IMR-90 (cell line): ENCODE measurements around the gene FAM209A. TPM values are rescaled to one million over a fixed set of nuclear protein-coding genes. Genes with fewer than 3 reads are reported as not detected.

Experiments used
- ATAC-seq: fragments of 200-7000 bp; cut with Tn5 transposase; 2 replicates; pipeline ENCODE4 v1.9.1; 2020; ENCODE audit warnings: low read depth, mild to moderate bottlenecking, moderate library complexity
- BruUV-seq: library from RNA; stranded (reverse); fragments of 400-500 nt; replicated peaks from 2 replicates; lab custom pipeline; 2021; lab: Mats Ljungman, UMichigan
- CTCF ChIA-PET: fragments of 300-600 bp; formaldehyde crosslinking; extraction: SDS; loops from one replicate; lab custom pipeline; 2021; ENCODE audit warnings: antibody characterized with exemption; lab: Yijun Ruan, JAX
- POLR2A ChIA-PET: fragments of 300-600 bp; sonication (Branson Sonifier 250); formaldehyde crosslinking; loops from one replicate; lab custom pipeline; 2022; ENCODE audit warnings: antibody characterized with exemption; ENCODE audit not compliant: unreplicated experiment; lab: Charles Lee
- DNase-seq: peaks from one replicate; pipeline ENCODE4 v3.0.0; 2013
- H2AFZ ChIP-seq: replicated peaks from 2 replicates; pipeline ENCODE3; 2013; ENCODE audit warnings: low read length, mild to moderate bottlenecking; ENCODE audit not compliant: poor library complexity
- H2AK5ac ChIP-seq: 2 replicates; pipeline ENCODE4 v1.6.1; 2013; ENCODE audit warnings: low read depth, low read length, inconsistent platforms
- H2AK9ac ChIP-seq: replicated peaks from 2 replicates; pipeline ENCODE3; 2013; ENCODE audit warnings: mild to moderate bottlenecking, low read depth, low read length, moderate library complexity; ENCODE audit not compliant: poor library complexity
- H2BK120ac ChIP-seq: 2 replicates; pipeline ENCODE4 v1.6.1; 2013; ENCODE audit warnings: low read depth, low read length, inconsistent platforms
- H2BK15ac ChIP-seq: 3 replicates; pipeline ENCODE4 v1.6.1; 2013; ENCODE audit warnings: low read depth, low read length, inconsistent platforms
- H2BK20ac ChIP-seq: 2 replicates; pipeline ENCODE4 v1.6.1; 2013; ENCODE audit warnings: low read depth, mild to moderate bottlenecking, inconsistent platforms, low read length, moderate library complexity
- H2BK5ac ChIP-seq: 2 replicates; pipeline ENCODE4 v1.6.1; 2013; ENCODE audit warnings: mild to moderate bottlenecking, low read depth, low read length, inconsistent platforms; ENCODE audit not compliant: poor library complexity, severe bottlenecking
- H3K14ac ChIP-seq: replicated peaks from 2 replicates; pipeline ENCODE4 v1.6.1; 2013; ENCODE audit warnings: low read depth, low read length, inconsistent platforms
- H3K18ac ChIP-seq: 2 replicates; pipeline ENCODE4 v1.6.1; 2013; ENCODE audit warnings: low read depth, low read length, control low read depth
- H3K23ac ChIP-seq: 2 replicates; pipeline ENCODE4 v1.6.1; 2013; ENCODE audit warnings: low read depth, low read length, inconsistent platforms
- H3K27ac ChIP-seq: 2 replicates; pipeline ENCODE4 v1.5.1; 2013; ENCODE audit warnings: mild to moderate bottlenecking, control low read depth, low read length; ENCODE audit not compliant: insufficient read depth
- H3K27me3 ChIP-seq: 2 replicates; pipeline ENCODE4 v1.6.1; 2013; ENCODE audit warnings: low read length; ENCODE audit not compliant: control insufficient read depth, insufficient read depth
- H3K36me3 ChIP-seq: 2 replicates; pipeline ENCODE4 v1.6.1; 2013; ENCODE audit warnings: low read length, mixed read lengths; ENCODE audit not compliant: control insufficient read depth, insufficient read depth
- H3K4ac ChIP-seq: 2 replicates; pipeline ENCODE4 v1.6.1; 2013; ENCODE audit warnings: low read depth, low read length, inconsistent platforms
- H3K4me1 ChIP-seq: 2 replicates; pipeline ENCODE4 v1.6.1; 2013; ENCODE audit warnings: low read length, mixed read lengths; ENCODE audit not compliant: control insufficient read depth, insufficient read depth
- H3K4me2 ChIP-seq: 2 replicates; pipeline ENCODE4 v1.6.1; 2013; ENCODE audit warnings: low read depth, mild to moderate bottlenecking, control low read depth, low read length, moderate library complexity
- H3K4me3 ChIP-seq: 2 replicates; pipeline ENCODE4 v1.5.1; 2013; ENCODE audit warnings: low read depth, mild to moderate bottlenecking, control low read depth, low read length, moderate library complexity; ENCODE audit not compliant: insufficient read depth
- H3K56ac ChIP-seq: 2 replicates; pipeline ENCODE4 v1.6.1; 2013; ENCODE audit warnings: low read length, inconsistent platforms; ENCODE audit not compliant: insufficient read depth; ENCODE audit errors: extremely low read depth
- H3K79me1 ChIP-seq, 2 experiments: 2 replicates each; pipeline ENCODE4 v1.6.1; 2013; ENCODE audit warnings: low read length in 2 of 2, inconsistent platforms in 1 of 2, low read depth in 1 of 2
- H3K9ac ChIP-seq: 2 replicates; pipeline ENCODE4 v1.6.1; 2013; ENCODE audit warnings: low read depth, low read length, control low read depth
- H3K9me1 ChIP-seq: 2 replicates; pipeline ENCODE4 v1.6.1; 2013; ENCODE audit warnings: low read length, inconsistent platforms; ENCODE audit not compliant: insufficient read depth
- H3K9me3 ChIP-seq: 2 replicates; pipeline ENCODE4 v1.6.1; 2013; ENCODE audit warnings: low read length; ENCODE audit not compliant: control insufficient read depth, insufficient read depth
- H4K20me1 ChIP-seq: 2 replicates; pipeline ENCODE4 v1.6.1; 2013; ENCODE audit warnings: low read length, inconsistent platforms; ENCODE audit not compliant: insufficient read depth
- H4K5ac ChIP-seq: 2 replicates; pipeline ENCODE4 v1.6.1; 2013; ENCODE audit warnings: mild to moderate bottlenecking, low read depth, low read length, control low read depth
- H4K8ac ChIP-seq, 2 experiments: 2 replicates each; pipeline ENCODE4 v1.6.1; 2013; ENCODE audit warnings: low read depth in 2 of 2, low read length in 2 of 2, control low read depth in 1 of 2, inconsistent platforms in 1 of 2
- H4K91ac ChIP-seq: 2 replicates; pipeline ENCODE4 v1.6.1; 2013; ENCODE audit warnings: low read depth, low read length, inconsistent platforms; ENCODE audit not compliant: insufficient read depth
- CEBPB ChIP-seq: IDR thresholded peaks from 2 replicates; pipeline ENCODE4 v1.6.1; 2012; ENCODE audit warnings: low read depth, low read length, improper control_type of control experiment
- CHD1 ChIP-seq: IDR thresholded peaks from 2 replicates; pipeline ENCODE4 v1.6.1; 2012; ENCODE audit warnings: low read depth, low read length, improper control_type of control experiment
- ELK1 ChIP-seq: fragments of 150-350 bp; IDR thresholded peaks from 2 replicates; pipeline ENCODE4 v1.6.1; 2016; ENCODE audit warnings: low read depth, mild to moderate bottlenecking, low read length, moderate library complexity, borderline replicate concordance
- MAFK ChIP-seq: IDR thresholded peaks from 2 replicates; pipeline ENCODE4 v1.6.1; 2012; ENCODE audit warnings: low read depth, low read length, improper control_type of control experiment
- NFE2L2 ChIP-seq: fragments of 150-350 bp; IDR thresholded peaks from 2 replicates; pipeline ENCODE4 v1.6.1; 2016; ENCODE audit warnings: low read depth, mild to moderate bottlenecking, low read length
- RFX5 ChIP-seq: IDR thresholded peaks from 2 replicates; pipeline ENCODE4 v1.8.0; 2012; ENCODE audit warnings: low read depth, mild to moderate bottlenecking, low read length, moderate library complexity
- USF2 ChIP-seq: fragments of 150-350 bp; IDR thresholded peaks from 2 replicates; pipeline ENCODE4 v1.6.1; 2017; ENCODE audit warnings: mild to moderate bottlenecking, antibody characterized with exemption, low read length, low read depth
- WGBS, 2 experiments: methylation state at CpG; one replicate each; pipeline versions ENCODE4 v1.1.5 to v1.1.7; 2013; ENCODE audit warnings: missing lambda C conversion rate in 2 of 2; ENCODE audit not compliant: insufficient read length in 1 of 2; ENCODE audit errors: extremely low coverage in 2 of 2; 5-methylcytosine and 5-hydroxymethylcytosine counted together
- dilution Hi-C: fragments of 300-500 bp; cut with HindIII; formaldehyde crosslinking; loops from one replicate; pipeline ENCODE4 v1.14.3; 2018; ENCODE audit warnings: low sequenced_read_pairs; ENCODE audit not compliant: unreplicated experiment
- in situ Hi-C: fragments of 300-500 bp; cut with MboI; formaldehyde crosslinking; loops from 3 replicates; pipeline ENCODE4 v1.14.3; 2019; ENCODE audit warnings: low sequenced_read_pairs, inconsistent platforms, mixed read lengths
- intact Hi-C: fragments of 100-400 bp; cut with micrococcal nuclease; formaldehyde crosslinking; loops from 2 replicates; pipeline ENCODE4 v1.10.0; 2022
- polyA plus RNA-seq, 3 experiments: library from polyadenylated mRNA; depleted of rRNA; stranded (reverse); fragments of >200 nt; gene quantifications; 2 replicates each; pipeline ENCODE4 v1.2.3, GENCODE V29; 2012; ENCODE audit warnings: low replicate concordance in 1 of 3
- total RNA-seq: library from RNA; depleted of rRNA; stranded (reverse); fragments of >200 nt; gene quantifications from 2 replicates; pipeline ENCODE4 v1.2.3, GENCODE V29; 2012

The FAM209A gene
- total and polyA plus RNA-seq, 2 of the 4 experiments (the other 2 are of a cell fraction) = 0.18 to 0.22 TPM

GRCh38 chr20:56565511-56565910, 41.0 kb downstream of the FAM209A start:
- CTCF ChIA-PET = no interaction called here
- Histone ChIP-seq H2BK15ac (no peak overlapping the region), H3K56ac (no peak overlapping the region), H3K4me3 (no peak overlapping the region), H3K4me1 (no peaks in the 10 kb centered on the region), H2AFZ (no peak overlapping the region), H2BK20ac (no peak overlapping the region), H4K20me1 (no peaks in the 10 kb centered on the region), H3K23ac (no peak overlapping the region), H2BK5ac (no peak overlapping the region), H3K9me1 (no peaks in the 10 kb centered on the region), H3K9me3 (no peaks in the 10 kb centered on the region), H3K18ac (no peak overlapping the region), H3K36me3 (no peaks in the 10 kb centered on the region), H3K4ac (no peak overlapping the region), H3K79me1 (no peaks in the 10 kb centered on the region), H2AK5ac (no peak overlapping the region), H2BK120ac (no peak overlapping the region), H4K91ac (no peak overlapping the region), H4K8ac (no peak overlapping the region), H4K5ac (no peak overlapping the region), H2AK9ac (no peak overlapping the region), H3K14ac (no peak overlapping the region), H3K4me2 (no peak overlapping the region), H3K27ac (no peak overlapping the region), H3K27me3 (peaks cover 4% of the 10 kb centered on the region), H3K9ac (no peak overlapping the region)
- DNase-seq (no peak), ATAC-seq (no peak)
- no TSS peak for BruUV-seq
- TF ChIP-seq CEBPB (no peak), USF2 (no peak), RFX5 (no peak), ELK1 (no peak), CHD1 (no peak), MAFK (no peak), NFE2L2 (no peak)
- intact Hi-C loops (loop anchor here (5.0 kb wide), 1 partner anchor 927 kb away; no protein-coding TSS in a partner anchor), dilution Hi-C loops (no loop called here), in situ Hi-C loops (no loop called here)
- POLR2A ChIA-PET = no interaction called here
- WGBS, 2 experiments = 80% methylated on average over 2 of the region's 4 CpGs; no CpG with 5 or more reads in 1 of the 2 experiments
